ENCODE measurements around the gene TMEM143. TPM values are rescaled to one million over a fixed set of nuclear protein-coding genes. Genes with fewer than 3 reads are reported as not detected.
A peak's percentile ranks its signal among the peaks of the same experiment; 100 is the strongest.

The TMEM143 gene
- total RNA-seq: 10 to 100 TPM; 15.5 to 16.6 TPM

DNA sequence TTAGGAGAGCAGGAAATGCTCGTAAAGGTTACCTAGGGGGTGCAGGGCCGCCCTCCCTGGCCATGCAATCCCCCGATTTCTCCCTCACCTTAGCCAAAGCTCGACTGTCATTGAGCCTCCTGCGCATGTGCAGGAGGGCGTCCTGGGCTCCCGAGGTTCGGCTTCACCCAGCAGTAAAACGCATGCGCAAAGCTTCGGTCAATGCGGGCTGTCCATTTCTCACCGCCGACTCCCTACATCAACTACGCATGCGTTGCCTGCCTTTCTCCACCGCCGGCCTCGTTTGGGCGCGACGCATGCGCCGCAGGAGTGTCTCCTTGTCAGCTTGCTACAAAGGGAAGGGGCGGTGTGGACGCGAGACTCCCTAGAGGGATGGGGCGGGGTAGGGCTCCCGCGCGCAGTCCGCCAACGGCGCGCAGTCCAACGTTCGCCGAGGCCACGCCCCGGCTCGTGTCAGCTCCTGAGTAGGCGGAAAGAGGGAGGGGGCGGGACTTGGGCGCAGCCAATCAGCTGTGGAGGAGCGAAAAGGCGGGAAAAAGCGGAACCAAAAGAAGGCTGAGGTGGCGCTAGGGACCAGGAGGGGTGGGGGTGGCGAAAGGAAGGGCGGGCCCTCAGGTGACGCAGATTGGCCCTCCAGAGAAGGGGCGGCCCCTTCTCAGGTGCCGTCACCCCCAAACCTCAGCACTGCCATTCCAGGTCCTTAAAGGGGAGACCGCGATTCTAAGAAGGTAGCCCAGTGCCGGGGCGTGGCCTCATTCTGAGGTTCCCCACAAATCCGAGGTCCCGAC is at the start of gene TMEM143, which contains the start of gene SYNGR4:
TSS of gene TMEM143 (minus strand) at position 131 of the 788 bp plus-strand sequence. CDS start at position 111, 20 bp downstream.
TSS of gene SYNGR4 (plus strand) at position 558 of the 788 bp plus-strand sequence. CDS start 1,476 bp downstream, outside the sequence.
- H3K36me3 Mint-ChIP-seq: peaks cover 7% of the 10 kb centered on the region
- peaks cover 14% of the 10 kb centered on the region for H3K4me1 Mint-ChIP-seq
- peak within 1 kb of the TSS; percentile 86 for H3K4me3 Mint-ChIP-seq
- peaks cover 4% of the 10 kb centered on the region for H3K27me3 Mint-ChIP-seq
- peak; percentile 99 for DNase-seq
- H3K9me3 Mint-ChIP-seq: no peaks in the 10 kb centered on the region
- H3K27ac Mint-ChIP-seq: peak within 1 kb of the TSS; percentile 93

DNA sequence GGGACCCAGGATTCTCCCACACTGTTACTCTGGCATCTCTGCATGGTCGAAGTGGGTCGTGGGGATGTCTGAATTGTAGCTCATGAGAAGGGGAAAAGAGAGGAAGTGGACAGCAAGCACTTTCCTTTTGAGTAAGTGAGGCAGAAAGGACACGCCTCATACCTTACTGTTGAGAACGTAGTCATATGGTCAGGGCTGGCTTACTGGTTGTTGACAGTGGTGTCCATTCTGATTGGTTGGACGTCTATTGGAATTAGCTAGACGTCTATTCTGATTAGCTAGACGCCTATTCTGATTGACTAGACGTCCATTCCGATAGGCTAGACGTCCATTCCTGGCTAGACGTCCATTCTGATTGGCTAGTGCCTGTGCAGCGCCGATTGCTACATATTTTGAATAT is 42.1 kb upstream of the TMEM143 start:
- peaks cover 11% of the 10 kb centered on the region for H3K27me3 Mint-ChIP-seq
- H3K9me3 Mint-ChIP-seq: no peaks in the 10 kb centered on the region
- H3K36me3 Mint-ChIP-seq: no peaks in the 10 kb centered on the region
- no peak overlapping the region for H3K4me3 Mint-ChIP-seq
- H3K4me1 Mint-ChIP-seq: peaks cover 3% of the 10 kb centered on the region
- no peak overlapping the region for H3K27ac Mint-ChIP-seq
- DNase-seq: no peak

DNA sequence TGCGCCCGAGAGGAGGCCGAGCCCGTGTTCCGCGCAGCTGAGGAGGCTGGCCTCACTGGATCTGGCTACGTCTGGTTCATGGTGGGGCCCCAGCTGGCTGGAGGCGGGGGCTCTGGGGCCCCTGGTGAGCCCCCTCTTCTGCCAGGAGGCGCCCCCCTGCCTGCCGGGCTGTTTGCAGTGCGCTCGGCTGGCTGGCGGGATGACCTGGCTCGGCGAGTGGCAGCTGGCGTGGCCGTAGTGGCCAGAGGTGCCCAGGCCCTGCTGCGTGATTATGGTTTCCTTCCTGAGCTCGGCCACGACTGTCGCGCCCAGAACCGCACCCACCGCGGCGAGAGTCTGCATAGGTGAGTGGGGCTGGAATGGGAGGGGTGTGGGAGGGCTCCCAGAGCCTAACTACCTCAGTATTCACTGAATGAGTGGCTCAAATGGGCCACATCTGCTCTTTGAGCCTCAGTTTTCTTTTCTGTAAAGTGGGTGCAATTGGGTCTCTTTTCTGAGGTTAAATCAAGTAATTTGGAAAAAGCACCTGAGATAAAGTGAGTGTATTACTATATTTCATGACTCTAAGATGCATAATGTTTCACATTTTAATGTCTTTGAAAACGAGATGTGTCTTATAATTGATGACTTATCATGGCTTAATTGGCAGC is 41.4 kb upstream of the TMEM143 start:
- H3K4me3 Mint-ChIP-seq: no peak overlapping the region
- H3K36me3 Mint-ChIP-seq: no peaks in the 10 kb centered on the region
- H3K4me1 Mint-ChIP-seq: peaks cover 5% of the 10 kb centered on the region
- no peak for DNase-seq
- no peak overlapping the region for H3K27ac Mint-ChIP-seq
- H3K9me3 Mint-ChIP-seq: no peaks in the 10 kb centered on the region
- H3K27me3 Mint-ChIP-seq: peaks cover 11% of the 10 kb centered on the region

DNA sequence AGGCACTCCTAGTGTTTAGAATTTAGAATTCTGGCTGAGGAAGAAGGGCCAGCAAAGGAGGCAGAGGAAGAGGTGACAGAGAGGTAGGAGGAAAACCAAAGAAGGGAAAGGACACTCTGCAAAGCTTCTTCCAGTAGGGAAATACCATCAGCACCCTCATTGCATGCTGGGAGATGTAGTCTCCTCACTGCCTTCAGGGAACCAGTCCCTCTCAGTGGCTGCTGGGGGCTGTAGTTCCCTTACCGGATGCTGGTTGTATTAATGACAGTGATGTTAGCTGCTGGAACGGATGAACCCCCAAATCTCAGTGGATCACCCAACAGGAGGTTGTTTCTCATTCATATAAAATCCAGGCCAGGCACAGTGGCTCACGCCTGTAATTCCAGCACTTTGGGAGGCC is 39.9 kb upstream of the TMEM143 start:
- Mint-ChIP-seq H3K27me3 (peaks cover 11% of the 10 kb centered on the region), H3K4me1 (peaks cover 11% of the 10 kb centered on the region), H3K36me3 (no peaks in the 10 kb centered on the region), H3K27ac (peak overlapping the region; percentile 15), H3K9me3 (peaks cover 4% of the 10 kb centered on the region), H3K4me3 (no peak overlapping the region)
- no peak for DNase-seq

DNA sequence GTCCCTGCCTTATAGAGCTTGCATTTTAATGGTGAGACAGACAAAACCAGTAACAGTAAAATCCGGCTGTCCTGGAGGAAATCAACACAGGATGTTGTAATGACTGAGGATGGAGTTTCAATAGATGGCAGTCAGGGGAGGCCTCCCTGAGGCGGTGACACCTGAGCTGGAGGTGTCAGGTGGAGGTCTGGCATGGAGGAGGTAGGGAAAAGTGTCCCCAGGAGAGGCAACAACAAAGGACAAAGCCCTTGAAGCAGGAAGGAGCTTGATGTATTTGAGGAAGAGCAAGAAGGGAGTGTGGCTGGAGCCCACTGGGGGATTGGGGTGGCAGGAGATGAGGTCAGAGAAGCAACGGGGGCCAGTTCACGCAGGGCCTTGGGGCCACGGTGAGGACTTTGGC is 37.5 kb upstream of the TMEM143 start:
- Mint-ChIP-seq H3K27ac (no peak overlapping the region), H3K9me3 (peaks cover 4% of the 10 kb centered on the region)

DNA sequence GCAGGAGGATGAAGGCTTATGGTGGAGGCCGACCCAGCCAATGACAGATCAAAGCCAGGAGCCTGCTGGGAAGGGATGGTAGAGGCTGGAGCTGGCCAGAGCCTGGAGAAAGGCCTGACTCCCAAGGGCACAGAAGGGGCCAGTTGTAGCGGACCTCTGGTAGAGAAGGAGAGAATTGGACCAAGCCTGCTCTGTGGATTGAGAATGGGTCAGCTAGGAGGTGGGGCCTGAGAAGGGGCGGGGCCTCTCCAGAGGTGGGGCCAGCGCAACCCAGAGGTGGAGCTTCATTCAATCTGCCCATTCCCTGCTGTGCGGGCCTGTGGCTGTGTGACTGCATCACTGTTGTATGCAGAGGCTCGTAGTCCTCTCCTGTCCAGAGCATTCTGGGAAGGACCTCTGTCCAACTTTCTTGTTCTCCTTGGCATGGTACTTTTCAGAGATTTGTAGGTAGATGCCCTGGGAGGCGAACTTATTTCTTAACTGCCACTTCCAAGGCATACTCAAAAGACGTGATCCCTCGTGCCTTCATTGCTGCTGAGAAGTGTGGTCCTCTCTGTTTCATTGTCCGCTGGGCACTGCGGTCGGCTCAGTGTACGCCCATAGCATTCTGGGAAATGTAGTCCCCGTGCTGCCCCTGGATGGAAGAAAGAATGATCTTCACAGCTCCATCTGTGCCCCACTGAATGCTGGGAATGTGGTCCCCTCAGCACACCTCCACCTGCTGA is 36.4 kb upstream of the TMEM143 start:
- Mint-ChIP-seq H3K27me3 (peaks cover 28% of the 10 kb centered on the region), H3K9me3 (peaks cover 4% of the 10 kb centered on the region), H3K36me3 (no peaks in the 10 kb centered on the region), H3K27ac (no peak overlapping the region), H3K4me1 (peaks cover 22% of the 10 kb centered on the region), H3K4me3 (no peak overlapping the region)
- DNase-seq: no peak

More for the DNA sequence above, 37.5 kb upstream of the TMEM143 start:
- Mint-ChIP-seq H3K27me3 (peaks cover 21% of the 10 kb centered on the region), H3K4me3 (no peak overlapping the region), H3K4me1 (peaks cover 20% of the 10 kb centered on the region), H3K36me3 (no peaks in the 10 kb centered on the region)
- DNase-seq: no peak

DNA sequence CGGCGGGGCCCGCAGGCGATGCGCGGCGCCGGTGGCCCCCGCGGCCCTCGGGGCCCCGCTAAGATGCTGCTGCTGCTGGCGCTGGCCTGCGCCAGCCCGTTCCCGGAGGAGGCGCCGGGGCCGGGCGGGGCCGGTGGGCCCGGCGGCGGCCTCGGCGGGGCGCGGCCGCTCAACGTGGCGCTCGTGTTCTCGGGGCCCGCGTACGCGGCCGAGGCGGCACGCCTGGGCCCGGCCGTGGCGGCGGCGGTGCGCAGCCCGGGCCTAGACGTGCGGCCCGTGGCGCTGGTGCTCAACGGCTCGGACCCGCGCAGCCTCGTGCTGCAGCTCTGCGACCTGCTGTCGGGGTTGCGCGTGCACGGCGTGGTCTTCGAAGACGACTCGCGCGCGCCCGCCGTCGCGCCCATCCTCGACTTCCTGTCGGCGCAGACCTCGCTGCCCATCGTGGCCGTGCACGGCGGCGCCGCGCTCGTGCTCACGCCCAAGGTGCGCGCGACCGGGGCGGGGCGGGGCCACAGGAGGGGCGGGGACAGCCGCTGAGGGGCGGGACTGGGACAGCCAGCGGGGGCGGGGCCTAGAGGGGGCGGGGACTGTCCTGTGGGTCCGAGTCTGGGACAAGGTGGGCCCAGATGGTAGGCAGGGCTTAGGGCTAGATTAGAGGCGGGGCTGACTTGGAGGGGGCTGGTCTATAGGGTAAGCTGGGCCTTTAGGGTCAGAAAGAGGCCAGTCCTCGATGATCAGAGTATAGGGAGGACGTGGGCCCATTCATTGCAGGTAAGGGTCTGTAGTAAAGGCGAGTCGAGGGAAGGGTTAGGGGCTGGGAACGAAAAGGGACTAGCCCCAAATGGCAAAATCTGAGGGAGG is 34.9 kb upstream of the TMEM143 start:
- peaks cover 30% of the 10 kb centered on the region for H3K4me1 Mint-ChIP-seq
- H3K4me3 Mint-ChIP-seq: no peak overlapping the region
- no peaks in the 10 kb centered on the region for H3K36me3 Mint-ChIP-seq
- H3K9me3 Mint-ChIP-seq: peaks cover 4% of the 10 kb centered on the region
- peaks cover 42% of the 10 kb centered on the region for H3K27me3 Mint-ChIP-seq
- DNase-seq: peak; percentile 89
- H3K27ac Mint-ChIP-seq: peak overlapping the region; percentile 16

DNA sequence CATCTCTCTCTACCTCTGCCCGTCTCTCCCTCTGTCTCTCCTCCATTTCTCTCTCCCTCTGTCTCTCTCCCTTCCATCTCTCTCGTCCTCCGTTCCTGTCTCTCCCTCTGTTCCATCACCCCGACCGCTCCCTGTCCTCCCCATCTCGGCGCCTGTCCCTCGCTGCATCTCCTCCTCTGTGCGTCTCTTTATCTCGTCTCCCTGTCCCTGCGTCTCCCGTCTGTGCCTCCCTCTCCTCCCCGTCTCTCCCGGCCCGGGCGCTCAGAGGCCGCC is 34.3 kb upstream of the TMEM143 start:
- H3K27me3 Mint-ChIP-seq: peaks cover 44% of the 10 kb centered on the region
- H3K4me1 Mint-ChIP-seq: peaks cover 28% of the 10 kb centered on the region

DNA sequence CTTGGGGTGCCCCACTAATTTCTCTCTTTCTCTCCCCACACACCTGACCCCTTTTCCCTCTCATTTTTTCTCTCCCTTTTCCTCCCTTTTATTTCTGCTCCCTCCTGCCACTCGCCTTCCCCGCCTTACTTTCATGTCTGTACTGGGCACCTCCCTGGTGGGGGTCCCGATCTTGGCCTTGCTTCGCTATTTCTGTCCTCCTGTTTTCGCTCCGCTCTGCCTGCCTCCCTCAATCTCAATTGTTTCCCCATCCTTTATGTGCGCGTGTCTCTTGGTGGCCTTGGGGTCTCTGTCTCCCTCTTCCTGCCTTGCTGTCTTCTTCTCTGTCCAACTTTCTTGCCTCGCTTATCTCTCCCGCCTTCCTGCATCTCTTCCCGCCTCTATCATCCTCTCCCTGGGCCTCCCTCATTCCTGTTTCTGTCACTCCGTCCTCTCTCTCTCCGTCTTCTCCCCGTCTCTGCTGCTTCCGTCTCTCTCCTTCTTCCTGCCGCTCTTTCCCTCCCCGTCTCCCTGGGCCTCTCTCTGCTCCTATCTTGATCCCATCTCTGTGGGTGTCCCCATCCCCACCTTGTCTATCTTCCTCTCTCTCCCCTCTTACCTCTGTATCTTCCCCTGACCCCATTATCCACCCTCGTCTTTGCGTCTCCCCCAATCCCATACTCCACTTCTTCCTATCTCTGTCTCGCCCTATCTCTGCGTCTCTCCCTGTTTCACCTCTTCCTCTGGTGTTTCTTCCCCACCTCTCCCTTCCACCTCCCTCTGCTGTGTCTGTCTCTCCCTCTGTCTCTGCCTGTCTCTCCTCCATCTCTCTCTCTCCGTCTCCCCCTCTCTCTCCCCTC is 33.7 kb upstream of the TMEM143 start:
- Mint-ChIP-seq H3K4me1 (peaks cover 28% of the 10 kb centered on the region), H3K27me3 (peaks cover 49% of the 10 kb centered on the region), H3K9me3 (peaks cover 4% of the 10 kb centered on the region)

More for the DNA sequence above, 34.3 kb upstream of the TMEM143 start:
- Mint-ChIP-seq H3K4me3 (peak overlapping the region; percentile 80), H3K27ac (no peak overlapping the region), H3K9me3 (peaks cover 4% of the 10 kb centered on the region), H3K36me3 (no peaks in the 10 kb centered on the region)
- no peak for DNase-seq

DNA sequence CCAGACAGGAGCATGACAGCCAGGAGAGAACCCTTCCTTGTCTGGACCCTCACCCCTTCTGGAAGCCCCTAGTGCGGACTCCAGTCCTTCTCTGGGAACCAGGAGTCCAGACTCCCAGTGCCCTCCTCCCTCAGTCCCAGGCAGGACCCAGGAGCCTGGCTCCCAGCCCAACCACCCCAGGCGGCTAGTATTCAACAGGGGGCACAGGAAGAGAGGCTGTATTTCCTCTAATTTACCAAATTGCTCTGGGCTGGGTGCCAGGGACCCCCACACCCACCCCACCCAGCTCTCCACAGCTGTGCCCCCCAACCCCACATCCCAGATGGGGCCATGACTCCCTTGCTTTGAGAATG is 33.1 kb upstream of the TMEM143 start:
- H3K9me3 Mint-ChIP-seq: peaks cover 4% of the 10 kb centered on the region
- no peak for DNase-seq
- peaks cover 28% of the 10 kb centered on the region for H3K4me1 Mint-ChIP-seq
- no peaks in the 10 kb centered on the region for H3K36me3 Mint-ChIP-seq
- no peak overlapping the region for H3K27ac Mint-ChIP-seq
- no peak overlapping the region for H3K4me3 Mint-ChIP-seq
- H3K27me3 Mint-ChIP-seq: peaks cover 50% of the 10 kb centered on the region

More for the DNA sequence above, 33.7 kb upstream of the TMEM143 start:
- peak overlapping the region; percentile 80 for H3K4me3 Mint-ChIP-seq
- DNase-seq: no peak
- no peaks in the 10 kb centered on the region for H3K36me3 Mint-ChIP-seq
- H3K27ac Mint-ChIP-seq: no peak overlapping the region

DNA sequence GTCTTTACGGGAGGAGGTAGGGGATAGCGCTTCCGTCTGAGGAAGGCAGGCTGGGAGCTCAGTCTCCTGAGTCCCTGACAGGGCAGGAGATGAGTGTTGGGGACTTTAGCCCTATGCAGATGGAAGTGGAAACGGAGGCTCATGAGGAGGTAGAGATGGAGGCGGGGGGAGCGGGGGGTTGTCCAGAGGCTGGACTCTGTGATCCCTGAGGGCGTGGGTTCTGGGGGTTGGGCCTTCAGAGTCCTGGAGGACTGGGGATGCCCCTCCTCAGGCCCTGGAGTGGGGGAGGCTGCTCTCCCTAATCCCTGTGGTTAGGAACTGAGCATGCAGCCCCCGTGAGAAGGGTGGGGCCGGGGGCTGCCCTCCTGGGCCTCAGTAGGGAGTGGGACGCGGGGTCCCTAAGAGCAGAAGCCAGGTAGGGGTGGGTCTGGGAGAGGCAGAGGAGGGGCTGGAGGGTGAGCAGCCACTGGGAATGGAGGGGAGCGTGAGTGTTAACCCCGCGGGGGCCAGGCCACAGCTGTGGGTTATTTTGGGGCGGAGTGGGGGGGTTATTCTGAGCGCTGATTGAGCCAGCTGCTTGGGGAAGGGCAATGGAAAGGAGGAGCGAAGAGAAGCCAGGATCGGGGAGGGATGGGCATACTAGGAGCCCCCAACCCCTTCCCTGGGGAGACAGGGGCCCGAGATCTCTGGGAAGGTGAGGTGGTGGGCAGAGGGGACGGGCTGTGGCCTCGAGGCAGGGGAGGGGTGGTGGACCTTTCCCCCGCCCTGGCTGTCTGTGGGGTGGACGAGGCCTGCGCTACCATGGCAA is 32.5 kb upstream of the TMEM143 start:
- H3K36me3 Mint-ChIP-seq: no peaks in the 10 kb centered on the region
- H3K27me3 Mint-ChIP-seq: peaks cover 50% of the 10 kb centered on the region

DNA sequence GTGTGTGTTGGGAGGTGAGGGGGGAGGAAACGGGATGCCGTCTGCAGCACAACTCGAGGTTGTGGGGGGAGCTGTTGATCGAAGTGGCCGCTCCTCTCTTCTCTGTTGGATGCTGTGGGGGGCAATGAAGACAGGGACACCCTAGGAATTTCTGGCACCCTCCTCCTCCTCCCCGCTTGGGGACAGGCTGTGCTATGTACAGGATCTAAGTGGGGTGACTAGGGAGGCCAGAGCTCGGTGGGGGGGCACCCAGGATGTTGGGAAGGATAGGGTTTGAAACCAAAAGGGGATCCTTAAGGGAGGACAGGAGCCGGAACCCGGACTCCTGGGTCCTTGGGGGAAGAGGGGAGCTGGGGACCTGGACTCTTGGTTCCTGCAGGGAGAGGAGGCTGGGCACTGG is 31.8 kb upstream of the TMEM143 start:
- peaks cover 28% of the 10 kb centered on the region for H3K4me1 Mint-ChIP-seq
- H3K4me3 Mint-ChIP-seq: no peak overlapping the region
- DNase-seq: no peak
- peaks cover 50% of the 10 kb centered on the region for H3K27me3 Mint-ChIP-seq
- H3K27ac Mint-ChIP-seq: no peak overlapping the region
- H3K9me3 Mint-ChIP-seq: peaks cover 4% of the 10 kb centered on the region
- H3K36me3 Mint-ChIP-seq: no peaks in the 10 kb centered on the region

More for the DNA sequence above, 32.5 kb upstream of the TMEM143 start:
- Mint-ChIP-seq H3K4me1 (peaks cover 28% of the 10 kb centered on the region), H3K27ac (no peak overlapping the region), H3K4me3 (no peak overlapping the region), H3K9me3 (peaks cover 4% of the 10 kb centered on the region)
- no peak for DNase-seq

DNA sequence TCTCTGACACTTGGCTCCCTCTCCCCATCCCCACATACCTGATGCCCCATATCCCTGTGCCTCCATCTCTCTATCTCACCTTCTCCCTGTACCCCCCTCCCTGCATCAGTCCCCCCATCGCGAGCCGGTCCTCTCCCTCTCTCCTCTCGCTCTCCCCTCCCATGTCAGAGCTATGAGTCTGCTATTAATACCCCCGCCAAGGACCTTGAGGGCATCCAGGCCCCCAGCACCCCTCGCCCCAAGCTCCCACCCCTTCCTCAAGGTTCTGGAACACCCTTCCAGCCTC is 31.4 kb upstream of the TMEM143 start:
- Mint-ChIP-seq H3K36me3 (no peaks in the 10 kb centered on the region), H3K27ac (no peak overlapping the region), H3K27me3 (peaks cover 50% of the 10 kb centered on the region), H3K9me3 (peaks cover 4% of the 10 kb centered on the region), H3K4me1 (peaks cover 27% of the 10 kb centered on the region), H3K4me3 (no peak overlapping the region)
- no peak for DNase-seq

All from activated naive CD8-positive, alpha-beta T cell treated with anti-CD3 and anti-CD28 coated beads for 36 hours (primary cell).